ENCODE data around the gene DDI2. TPM values are rescaled to one million over a fixed set of nuclear protein-coding genes. Genes with fewer than 3 reads are reported as not detected.

The DDI2 gene
- total RNA-seq, 1 donor from 2014 or later, result 26.1 TPM

- Histone ChIP-seq H3K9ac (ENCODE audit: low read length) (peak overlapping the region; percentile 41), H3K79me2 (ENCODE audit: insufficient read depth, low read length) (peaks cover 13% of the 10 kb centered on the region), H3K27ac (ENCODE audit: low read depth, low read length) (peak overlapping the region; percentile 57), H3K27me3 (ENCODE audit: insufficient read depth, low read length) (no peaks in the 10 kb centered on the region), H3K4me1 (ENCODE audit: insufficient read depth, low read length) (peaks cover 21% of the 10 kb centered on the region), H4K20me1 (ENCODE audit: insufficient read depth, low read length) (no peaks in the 10 kb centered on the region), H3K4me3 (ENCODE audit: insufficient read depth, low read depth, low read length) (no peak overlapping the region), H3K36me3 (ENCODE audit: insufficient read depth, low read length) (no peaks in the 10 kb centered on the region), H2AFZ (ENCODE audit: low read depth, low read length) (no peak overlapping the region), H3K9me3 (ENCODE audit: insufficient read depth, low read depth, low read length) (no peaks in the 10 kb centered on the region), H3K4me2 (ENCODE audit: low read length) (peak overlapping the region; percentile 42)
- Mint-ChIP-seq H3K27ac (ENCODE audit: unreplicated experiment) (no peak overlapping the region), H3K27me3 (ENCODE audit: low read depth, unreplicated experiment) (no peaks in the 10 kb centered on the region), H3K4me1 (ENCODE audit: low read depth, unreplicated experiment) (peaks cover 13% of the 10 kb centered on the region), H3K9me3 (ENCODE audit: unreplicated experiment) (peaks cover 7% of the 10 kb centered on the region), H3K4me3 (ENCODE audit: unreplicated experiment) (no peak overlapping the region), H3K36me3 (ENCODE audit: low read depth, unreplicated experiment) (no peaks in the 10 kb centered on the region)
- TF ChIP-seq CTCF (IDR thresholded peaks at IDR 0.05; ENCODE audit: insufficient read depth, low read depth, low read length) (no peak), EZH2 (IDR thresholded peaks at IDR 0.05; ENCODE audit: insufficient read depth, low read length) (no peak)
- FAIRE-seq (peak; percentile 9), DNase-seq (ENCODE audit: low read depth) (peak; percentile 71)
Observed at GRCh38 chr1:15680131-15680530, 62.9 kb downstream of the DDI2 start.

DNA sequence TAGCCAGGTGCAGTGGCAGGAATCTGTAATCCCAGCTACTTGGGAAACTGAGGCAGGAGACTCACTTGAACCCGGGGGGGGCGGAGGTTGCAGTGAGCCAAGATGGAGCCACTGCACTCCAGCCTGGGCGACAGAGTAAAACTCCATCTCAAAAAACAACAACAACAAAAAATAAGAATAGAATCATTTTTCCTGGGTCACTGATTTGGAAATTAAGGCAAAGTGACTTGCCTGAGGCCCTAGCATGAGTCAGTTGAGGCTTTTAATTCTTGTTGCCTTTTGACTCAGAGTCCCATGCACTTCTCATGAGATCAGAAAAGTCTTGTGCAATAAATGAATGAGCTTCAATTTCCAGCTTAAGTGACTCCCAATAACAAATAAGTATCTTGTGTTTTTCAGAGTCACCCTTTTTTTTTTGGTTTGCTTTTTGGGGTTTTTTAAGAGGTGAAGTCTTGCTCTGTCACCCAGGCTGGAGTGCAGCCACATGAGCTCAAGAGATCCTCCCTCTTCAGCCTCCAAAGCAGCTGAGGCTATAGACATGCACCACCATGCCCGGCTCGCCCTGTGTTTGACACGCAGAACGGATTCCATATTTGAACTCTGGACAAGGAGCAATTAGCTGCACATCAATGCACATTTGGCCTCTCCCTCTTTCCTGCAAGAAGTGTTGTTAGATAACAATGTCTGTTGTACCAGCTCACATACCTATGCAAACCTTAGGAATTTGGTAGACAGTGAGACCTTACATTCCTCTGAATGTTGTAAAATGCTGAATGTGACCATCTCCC, 63.5 kb downstream of the DDI2 start:
- peak overlapping the region; percentile 45 for H3K4me3 Mint-ChIP-seq (ENCODE audit: unreplicated experiment)
- FAIRE-seq (peak; percentile 32), DNase-seq (ENCODE audit: low read depth) (peak; percentile 90)
- no peaks in the 10 kb centered on the region for H3K36me3 Mint-ChIP-seq (ENCODE audit: low read depth, unreplicated experiment)
- TF ChIP-seq EZH2 (IDR thresholded peaks at IDR 0.05; ENCODE audit: insufficient read depth, low read length) (no peak), CTCF (IDR thresholded peaks at IDR 0.05; ENCODE audit: insufficient read depth, low read depth, low read length) (no peak)
- peak overlapping the region; percentile 43 for H3K27ac Mint-ChIP-seq (ENCODE audit: unreplicated experiment)
- H3K27me3 Mint-ChIP-seq (ENCODE audit: low read depth, unreplicated experiment), result no peaks in the 10 kb centered on the region
- peaks cover 8% of the 10 kb centered on the region for H3K9me3 Mint-ChIP-seq (ENCODE audit: unreplicated experiment)
- Histone ChIP-seq H3K9ac (ENCODE audit: low read length) (peak overlapping the region; percentile 16), H3K4me3 (ENCODE audit: insufficient read depth, low read depth, low read length) (no peak overlapping the region), H2AFZ (ENCODE audit: low read depth, low read length) (no peak overlapping the region), H3K27ac (ENCODE audit: low read depth, low read length) (peak overlapping the region; percentile 57), H3K4me2 (ENCODE audit: low read length) (peak overlapping the region; percentile 52), H3K36me3 (ENCODE audit: insufficient read depth, low read length) (no peaks in the 10 kb centered on the region), H3K4me1 (ENCODE audit: insufficient read depth, low read length) (peaks cover 22% of the 10 kb centered on the region), H4K20me1 (ENCODE audit: insufficient read depth, low read length) (peaks cover 2% of the 10 kb centered on the region), H3K9me3 (ENCODE audit: insufficient read depth, low read depth, low read length) (no peaks in the 10 kb centered on the region), H3K79me2 (ENCODE audit: insufficient read depth, low read length) (peaks cover 19% of the 10 kb centered on the region), H3K27me3 (ENCODE audit: insufficient read depth, low read length) (no peaks in the 10 kb centered on the region)
- peaks cover 14% of the 10 kb centered on the region for H3K4me1 Mint-ChIP-seq (ENCODE audit: low read depth, unreplicated experiment)
